ENCODE measurements around the gene GJB4. TPM values are rescaled to one million over a fixed set of nuclear protein-coding genes. Genes with fewer than 3 reads are reported as not detected.

Gene GJB4
- polyA plus RNA-seq, 2 of the 4 experiments (the other 2 are of a cell fraction) = not detected

DNA sequence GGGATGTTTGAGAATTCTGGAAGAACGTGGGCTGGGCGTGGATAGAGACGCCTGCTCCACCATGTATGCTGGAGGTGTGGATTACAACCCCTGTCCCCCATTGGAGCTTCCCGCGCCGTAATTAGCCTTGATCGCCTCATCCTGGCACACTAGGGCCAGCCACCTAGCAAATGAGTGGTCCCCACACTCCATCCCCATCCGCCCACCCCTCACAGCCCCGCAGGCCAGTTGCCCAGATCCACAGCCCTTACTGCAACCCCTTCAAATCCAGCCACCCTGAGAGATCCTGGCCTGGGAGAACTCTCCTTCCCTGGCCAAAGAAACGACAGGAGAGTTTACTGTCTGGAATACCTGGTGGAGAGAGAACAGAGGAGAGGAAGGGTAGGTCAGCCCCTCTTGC, 32.9 kb downstream of the GJB4 start:
- CTCF ChIA-PET = interaction anchor here (1.8 kb wide), 1 partner anchor 74 kb away, joined by 4 read pairs; no protein-coding TSS in a partner anchor
- ATAC-seq (no peak), DNase-seq (ENCODE audit: low read depth in 1 of 2, low spot score in 1 of 2) (no peak), FAIRE-seq (no peak)
- POLR2A ChIA-PET = no interaction called here
- TF ChIP-seq NFE2L2 (conservative IDR thresholded peaks at IDR 0.05; ENCODE audit: low read length) (no peak), RAD21 (conservative IDR thresholded peaks at IDR 0.05 in 1 of 2, IDR thresholded peaks at IDR 0.05 in 1 of 2) (no peak), PHF8 (IDR thresholded peaks at IDR 0.05; ENCODE audit: borderline replicate concordance, low read depth) (no peak), KDM1A (IDR thresholded peaks at IDR 0.05; ENCODE audit: low read depth) (no peak), CHD4 (IDR thresholded peaks at IDR 0.05; ENCODE audit: borderline replicate concordance) (no peak), JUNB (IDR thresholded peaks at IDR 0.05) (no peak), ZFP36 (IDR thresholded peaks at IDR 0.05; ENCODE audit: borderline replicate concordance, partially characterized antibody) (no peak), MYC (IDR thresholded peaks at IDR 0.05; ENCODE audit: borderline replicate concordance, low read length) (no peak), JUN (IDR thresholded peaks at IDR 0.05) (no peak), POLR2AphosphoS2 (conservative IDR thresholded peaks at IDR 0.05; ENCODE audit: low read length) (no peak), EHF (CRISPR knock-in tag; IDR thresholded peaks at IDR 0.05) (no peak), CBX8 (IDR thresholded peaks at IDR 0.05) (no peak), BHLHE40 (IDR thresholded peaks at IDR 0.05; ENCODE audit: low read depth, low read length) (no peak), EP300 (IDR thresholded peaks at IDR 0.05) (no peak), HEYL (CRISPR knock-in tag; IDR thresholded peaks at IDR 0.05) (no peak)
- TF ChIP-seq, protein P1, sequence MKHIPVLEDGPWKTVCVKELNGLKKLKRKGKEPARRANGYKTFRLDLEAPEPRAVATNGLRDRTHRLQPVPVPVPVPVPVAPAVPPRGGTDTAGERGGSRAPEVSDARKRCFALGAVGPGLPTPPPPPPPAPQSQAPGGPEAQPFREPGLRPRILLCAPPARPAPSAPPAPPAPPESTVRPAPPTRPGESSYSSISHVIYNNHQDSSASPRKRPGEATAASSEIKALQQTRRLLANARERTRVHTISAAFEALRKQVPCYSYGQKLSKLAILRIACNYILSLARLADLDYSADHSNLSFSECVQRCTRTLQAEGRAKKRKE (CRISPR knock-in tag; IDR thresholded peaks at IDR 0.05; ENCODE audit: low read depth) = no peak
- TF ChIP-seq, protein P2, sequence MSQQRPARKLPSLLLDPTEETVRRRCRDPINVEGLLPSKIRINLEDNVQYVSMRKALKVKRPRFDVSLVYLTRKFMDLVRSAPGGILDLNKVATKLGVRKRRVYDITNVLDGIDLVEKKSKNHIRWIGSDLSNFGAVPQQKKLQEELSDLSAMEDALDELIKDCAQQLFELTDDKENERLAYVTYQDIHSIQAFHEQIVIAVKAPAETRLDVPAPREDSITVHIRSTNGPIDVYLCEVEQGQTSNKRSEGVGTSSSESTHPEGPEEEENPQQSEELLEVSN (IDR thresholded peaks at IDR 0.05; ENCODE audit: borderline replicate concordance, low read depth) = no peak
- TF ChIP-seq, protein P3, sequence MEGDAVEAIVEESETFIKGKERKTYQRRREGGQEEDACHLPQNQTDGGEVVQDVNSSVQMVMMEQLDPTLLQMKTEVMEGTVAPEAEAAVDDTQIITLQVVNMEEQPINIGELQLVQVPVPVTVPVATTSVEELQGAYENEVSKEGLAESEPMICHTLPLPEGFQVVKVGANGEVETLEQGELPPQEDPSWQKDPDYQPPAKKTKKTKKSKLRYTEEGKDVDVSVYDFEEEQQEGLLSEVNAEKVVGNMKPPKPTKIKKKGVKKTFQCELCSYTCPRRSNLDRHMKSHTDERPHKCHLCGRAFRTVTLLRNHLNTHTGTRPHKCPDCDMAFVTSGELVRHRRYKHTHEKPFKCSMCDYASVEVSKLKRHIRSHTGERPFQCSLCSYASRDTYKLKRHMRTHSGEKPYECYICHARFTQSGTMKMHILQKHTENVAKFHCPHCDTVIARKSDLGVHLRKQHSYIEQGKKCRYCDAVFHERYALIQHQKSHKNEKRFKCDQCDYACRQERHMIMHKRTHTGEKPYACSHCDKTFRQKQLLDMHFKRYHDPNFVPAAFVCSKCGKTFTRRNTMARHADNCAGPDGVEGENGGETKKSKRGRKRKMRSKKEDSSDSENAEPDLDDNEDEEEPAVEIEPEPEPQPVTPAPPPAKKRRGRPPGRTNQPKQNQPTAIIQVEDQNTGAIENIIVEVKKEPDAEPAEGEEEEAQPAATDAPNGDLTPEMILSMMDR (IDR thresholded peaks at IDR 0.05) = no peak
- TF ChIP-seq, protein P4, sequence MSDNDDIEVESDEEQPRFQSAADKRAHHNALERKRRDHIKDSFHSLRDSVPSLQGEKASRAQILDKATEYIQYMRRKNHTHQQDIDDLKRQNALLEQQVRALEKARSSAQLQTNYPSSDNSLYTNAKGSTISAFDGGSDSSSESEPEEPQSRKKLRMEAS (IDR thresholded peaks at IDR 0.05) = no peak
- Histone ChIP-seq H3K4me2 (no peak overlapping the region), H3K4me3 (no peak overlapping the region), H3K27ac (no peak overlapping the region), H3K4me1 (no peaks in the 10 kb centered on the region), H3K9me3 (no peaks in the 10 kb centered on the region)
- 77% methylated on average over 9 of the region's 10 CpGs for WGBS (ENCODE audit: missing lambda C conversion rate)

DNA sequence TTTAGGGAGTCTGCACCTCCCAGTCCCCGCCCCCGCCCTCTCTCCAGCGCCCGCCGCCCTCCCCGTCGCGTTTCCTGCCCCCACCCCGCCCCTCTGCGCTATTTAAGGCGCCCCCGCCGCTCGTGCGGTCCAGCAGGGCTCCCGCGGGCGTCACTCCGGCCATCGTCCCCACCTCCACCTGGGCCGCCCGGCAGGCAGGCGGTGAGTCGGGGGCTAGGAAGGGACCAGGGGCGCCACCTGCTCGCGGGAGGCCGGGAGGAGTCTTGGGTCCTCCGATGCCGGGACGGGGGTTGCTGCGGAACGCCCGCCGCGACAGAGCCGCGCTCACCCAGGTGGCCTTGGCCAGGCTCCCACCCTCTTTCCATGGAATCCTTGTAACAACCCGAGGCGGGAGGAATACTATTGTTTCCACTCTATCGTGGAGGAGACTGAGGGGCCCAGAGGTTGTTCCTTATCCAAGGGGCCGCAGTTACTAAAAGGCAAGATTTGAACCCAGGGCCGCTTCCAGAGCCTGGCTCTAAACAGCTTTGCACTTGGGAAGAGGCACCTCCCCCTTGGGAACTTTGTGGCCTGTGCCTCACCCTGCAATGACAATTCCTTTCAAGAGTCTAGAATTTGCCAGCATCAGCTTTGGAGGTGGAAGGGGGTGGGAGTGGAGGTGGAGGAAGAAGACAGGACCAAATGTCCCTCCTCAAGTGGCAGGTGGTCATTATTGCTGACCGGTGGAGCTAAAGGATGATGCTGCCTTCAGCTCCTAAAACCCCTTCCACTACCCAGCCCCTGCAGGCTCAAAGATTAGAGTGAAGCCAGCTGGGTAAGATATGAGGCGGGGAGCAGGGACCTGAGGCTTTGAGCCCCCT, 33.6 kb downstream of the GJB4 start, which contains the start of gene GJA4:
TSS of gene GJA4 (plus strand) at position 132 of the 860 bp plus-strand sequence. CDS start 1,215 bp downstream, outside the sequence.
- DNase-seq (ENCODE audit: low read depth in 1 of 2, low spot score in 1 of 2) (no peak), FAIRE-seq (no peak), ATAC-seq (no peak)
- TF ChIP-seq TP53 (CRISPR knock-in tag; IDR thresholded peaks at IDR 0.05) = no peak
- TF ChIP-seq EHF (CRISPR knock-in tag; IDR thresholded peaks at IDR 0.05) = no peak
- TF ChIP-seq NPAS2 (CRISPR knock-in tag; IDR thresholded peaks at IDR 0.05; ENCODE audit: borderline replicate concordance) = no peak
- TF ChIP-seq CEBPB (IDR thresholded peaks at IDR 0.05) = no peak
- no peak for TF ChIP-seq RARB (CRISPR knock-in tag; IDR thresholded peaks at IDR 0.05)
- no peak for TF ChIP-seq NFE2L2 (conservative IDR thresholded peaks at IDR 0.05; ENCODE audit: low read length)
- no peak for TF ChIP-seq RNF2 (IDR thresholded peaks at IDR 0.05; ENCODE audit: borderline replicate concordance, low read depth)
- no peak for TF ChIP-seq TFCP2L1 (CRISPR knock-in tag; IDR thresholded peaks at IDR 0.05)
- TF ChIP-seq FOSL2 (IDR thresholded peaks at IDR 0.05) = no peak
- TF ChIP-seq FOSL2 (CRISPR knock-in tag; IDR thresholded peaks at IDR 0.05) = no peak
- TF ChIP-seq FOSB (CRISPR knock-in tag; IDR thresholded peaks at IDR 0.05) = no peak
- no peak for TF ChIP-seq MYC (IDR thresholded peaks at IDR 0.05; ENCODE audit: borderline replicate concordance, low read length)
- TF ChIP-seq KDM5A (IDR thresholded peaks at IDR 0.05) = no peak
- TF ChIP-seq HOXB5 (CRISPR knock-in tag; IDR thresholded peaks at IDR 0.05) = no peak
- Histone ChIP-seq H3K9me3 (no peaks in the 10 kb centered on the region), H3K27ac (no peak within 1 kb of the TSS), H3K4me1 (no peaks in the 10 kb centered on the region), H3K4me2 (no peak within 1 kb of the TSS), H3K4me3 (no peak within 1 kb of the TSS)
- POLR2A ChIA-PET = no interaction called here
- CTCF ChIA-PET = no interaction called here
- WGBS (ENCODE audit: missing lambda C conversion rate) = 74% methylated on average over 19 of the region's 45 CpGs

Measured in A549 (cell line).